ENCODE data around the gene RAB8A.
"Not testable (repeated sequence)": the region's sequence is repeated elsewhere in the genome, so short reads cannot be mapped to it uniquely, and the experiment has no call there.

Gene RAB8A

DNA sequence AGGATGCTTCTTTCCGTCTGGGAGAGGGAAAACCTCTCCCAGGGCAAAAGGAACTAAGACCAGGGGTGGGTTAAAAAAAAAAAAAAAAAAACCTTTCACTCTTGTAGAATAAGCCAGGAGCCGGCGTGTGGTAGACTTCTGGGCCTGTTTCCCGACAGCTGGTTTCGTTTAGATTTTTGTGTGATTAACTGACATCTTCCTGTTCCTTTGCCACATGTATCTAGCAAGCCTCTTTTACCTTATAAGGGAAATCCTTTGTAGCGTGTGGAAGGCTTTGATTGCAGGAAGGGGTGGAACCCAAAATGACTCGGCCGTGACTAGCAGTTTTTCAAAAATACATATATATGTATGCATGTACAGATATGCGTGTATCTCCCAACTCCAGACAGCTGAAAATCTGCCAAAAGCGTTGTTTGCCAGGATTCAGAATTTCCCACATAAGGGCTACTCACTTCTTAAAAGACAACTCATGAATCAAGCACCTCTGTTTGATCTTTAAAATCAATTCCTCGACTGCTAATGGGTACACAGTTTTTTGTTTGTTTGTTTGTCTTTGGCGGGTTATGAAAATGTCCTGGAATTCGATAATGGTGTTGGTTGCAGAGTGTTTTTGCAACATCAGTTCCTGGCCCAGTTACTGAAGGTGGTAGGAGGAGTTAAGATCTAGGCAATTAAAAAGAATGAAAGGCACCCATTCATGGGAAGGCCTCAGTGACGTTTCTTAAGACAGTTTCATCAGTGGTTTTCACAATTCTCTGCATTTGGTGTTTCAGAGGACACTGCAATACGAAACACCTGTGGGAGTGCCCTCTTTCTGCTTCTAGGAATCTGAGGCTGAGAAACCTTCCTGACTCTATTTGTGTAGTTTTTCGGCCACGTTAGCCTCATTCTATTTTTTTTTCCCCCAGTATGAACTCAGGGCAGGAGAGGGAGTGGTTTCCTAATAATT, 32.7 kb upstream of the RAB8A start:
- DNase-seq, result peak; percentile 93

- no peak for DNase-seq
Observed at GRCh38 chr19:16084067-16084685, 27.5 kb upstream of the RAB8A start.

DNA sequence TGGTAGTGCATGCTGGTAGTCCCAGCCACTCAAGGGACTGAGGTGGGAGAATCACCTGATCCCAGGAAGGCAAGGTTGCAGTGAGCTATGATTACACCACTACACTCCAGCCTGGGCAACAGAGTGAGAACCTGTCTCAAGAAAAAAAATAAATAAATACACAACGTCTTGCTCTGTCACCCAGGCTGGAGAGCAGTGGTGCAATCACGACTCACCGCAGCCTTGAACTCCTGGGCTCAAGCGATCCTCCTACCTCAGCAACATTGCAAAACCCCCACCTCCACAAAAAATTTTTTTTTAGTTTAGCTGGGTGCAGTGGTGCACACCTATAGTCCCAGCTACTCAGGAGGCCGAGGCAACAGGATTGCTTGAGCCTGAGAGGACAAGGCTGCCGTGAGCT, 26.6 kb upstream of the RAB8A start:
- DNase-seq, result no peak

DNA sequence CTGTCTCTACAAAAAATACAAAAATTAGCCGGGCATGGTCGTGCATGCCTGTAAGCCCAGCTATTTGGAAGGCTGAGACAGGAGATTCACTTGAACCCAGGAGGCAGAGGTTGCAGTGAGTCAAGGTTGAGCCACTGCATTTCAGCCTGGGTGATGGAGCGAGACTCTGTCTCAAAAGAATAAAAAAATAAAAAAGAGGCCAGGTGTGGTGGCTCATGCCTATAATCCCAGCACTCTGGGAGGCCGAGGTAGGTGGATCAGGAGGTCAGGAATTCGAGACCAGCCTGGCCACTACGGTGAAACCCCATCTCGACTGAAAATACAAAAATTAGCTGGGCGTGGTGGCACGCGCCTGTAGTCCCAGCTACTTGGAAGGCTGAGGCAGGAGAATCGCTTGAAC, 24.3 kb upstream of the RAB8A start:
- DNase-seq, result not testable (repeated sequence)

DNA sequence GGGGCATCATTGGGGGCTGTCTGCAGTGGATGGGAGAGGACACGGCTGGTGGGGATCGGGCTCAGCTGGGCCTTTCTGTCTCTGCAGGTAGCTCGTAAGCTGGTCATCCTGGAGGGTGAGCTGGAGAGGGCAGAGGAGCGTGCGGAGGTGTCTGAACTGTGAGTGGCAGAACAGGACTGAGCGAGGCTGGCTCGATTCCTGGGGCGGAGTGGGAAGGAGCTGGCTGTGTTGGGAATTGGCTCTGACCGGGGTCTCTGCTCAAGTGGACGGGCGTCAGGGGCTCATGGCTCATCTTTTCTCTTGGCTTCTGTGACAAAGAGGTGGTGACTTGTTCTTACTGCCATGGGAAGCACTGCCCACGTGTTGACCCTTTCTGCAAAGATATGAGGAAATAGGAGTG, 23.7 kb upstream of the RAB8A start:
- no peak for DNase-seq

DNA sequence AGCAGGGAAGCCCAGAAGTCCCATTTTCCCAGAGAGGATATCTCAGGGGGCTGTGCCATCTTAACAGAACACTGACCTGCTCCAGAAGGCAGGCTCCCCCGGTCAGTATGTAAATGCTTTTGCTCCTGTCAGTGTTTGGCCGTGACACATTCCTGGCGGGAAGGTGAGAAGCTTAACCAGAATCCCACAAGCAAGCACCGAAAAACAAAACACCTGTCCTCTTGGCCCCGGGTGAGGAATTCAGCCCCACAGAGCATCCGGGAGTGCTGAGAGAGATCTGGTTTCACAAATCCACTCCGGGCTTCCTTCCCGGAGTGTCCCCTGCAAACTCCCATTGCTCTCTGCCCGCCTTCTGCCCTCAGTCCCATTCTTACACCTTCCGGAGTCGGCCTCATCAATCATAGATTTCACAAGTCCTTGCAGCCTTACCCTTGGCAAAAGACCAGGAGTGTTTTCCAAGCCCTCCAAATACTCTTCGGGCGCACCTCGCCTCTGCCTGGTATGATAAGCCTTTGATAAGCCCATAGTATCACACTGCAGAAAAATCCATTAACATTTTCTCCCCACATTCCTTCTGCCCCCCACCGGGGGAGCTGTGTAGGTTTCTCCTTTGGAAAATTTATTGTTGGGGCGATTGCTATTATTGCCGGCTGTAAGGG, 23.2 kb upstream of the RAB8A start:
- DNase-seq, result no peak

GRCh38 chr19:16089010-16089846, 22.5 kb upstream of the RAB8A start:
- DNase-seq, result no peak

- DNase-seq, result no peak
Observed at GRCh38 chr19:16091546-16092475, 19.9 kb upstream of the RAB8A start.

- peak; percentile 28 for DNase-seq
Observed at GRCh38 chr19:16094360-16095070, 17.2 kb upstream of the RAB8A start.

DNA sequence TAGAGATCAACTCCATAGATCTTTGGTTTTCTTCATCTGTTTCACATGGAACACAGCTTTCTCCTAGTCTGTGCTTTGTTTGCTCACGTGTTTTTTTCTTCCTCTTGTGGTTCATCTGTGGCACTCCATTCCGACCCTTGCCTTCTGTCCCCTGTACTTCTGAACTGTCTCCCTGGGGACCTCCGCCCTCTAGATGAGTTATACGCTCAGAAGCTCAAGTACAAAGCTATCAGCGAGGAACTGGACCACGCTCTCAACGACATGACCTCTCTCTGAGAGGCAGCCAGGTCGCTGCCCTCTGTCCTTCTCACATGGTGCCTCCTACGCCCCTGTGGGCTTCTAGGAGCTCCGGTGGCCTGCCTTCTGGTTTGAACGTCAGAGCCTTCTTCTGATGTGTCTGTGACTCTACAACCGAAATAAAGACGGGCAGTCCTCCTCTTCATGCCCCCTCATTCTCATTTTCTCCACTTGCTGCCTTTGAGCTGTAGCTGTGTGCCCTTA, 16.6 kb upstream of the RAB8A start:
- DNase-seq, result no peak

DNA sequence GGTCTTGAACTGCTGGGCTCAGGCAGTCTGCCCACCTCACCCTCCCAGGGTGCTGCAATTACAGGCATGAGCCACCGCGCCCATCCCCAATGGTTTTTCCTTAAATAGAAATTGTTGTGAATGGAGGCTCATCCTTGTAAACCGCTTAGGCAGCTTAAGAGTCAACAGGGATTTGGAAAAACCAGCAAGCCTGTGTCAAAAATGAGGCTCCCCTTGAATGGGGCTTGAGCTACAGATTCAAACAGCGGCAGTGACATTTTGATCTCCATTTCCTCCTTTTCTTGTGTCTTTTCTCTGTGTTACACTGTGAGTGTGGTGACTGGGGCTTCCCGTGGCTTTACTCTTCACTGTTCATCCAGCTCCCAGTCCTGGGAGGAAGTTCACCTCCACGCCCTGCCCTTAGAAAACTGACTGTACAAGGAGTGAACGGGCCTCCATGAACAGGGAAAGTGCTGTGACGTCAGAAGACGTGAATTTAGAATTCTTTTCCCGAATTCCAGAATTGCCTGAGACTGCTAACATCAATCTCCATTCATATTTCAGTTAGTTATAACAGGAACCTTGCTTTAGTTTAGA, 15.3 kb upstream of the RAB8A start:
- DNase-seq, result no peak

GRCh38 chr19:16098416-16098768, 13.3 kb upstream of the RAB8A start:
- no peak for DNase-seq

DNA sequence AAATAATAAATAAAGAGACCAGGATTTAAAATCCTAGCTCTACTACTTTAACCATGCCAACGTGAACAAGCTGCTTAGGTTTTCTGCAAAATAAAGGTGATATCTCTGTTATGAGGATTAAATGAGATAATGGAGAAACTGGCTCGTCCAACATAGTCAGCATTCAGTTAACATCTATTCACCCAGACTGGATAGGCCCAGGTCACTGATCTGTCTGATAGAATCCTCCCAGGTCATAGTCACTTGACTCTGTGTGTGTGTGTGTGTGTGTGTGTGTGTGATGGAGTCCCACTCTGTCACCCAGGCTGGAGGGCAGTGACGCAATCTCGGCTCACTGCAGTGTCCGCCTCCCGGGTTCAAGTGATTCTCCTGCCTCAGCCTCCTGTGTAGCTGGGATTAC, 12.9 kb upstream of the RAB8A start:
- DNase-seq, result no peak

- not testable (repeated sequence) for DNase-seq
Observed at GRCh38 chr19:16099314-16099965, 12.2 kb upstream of the RAB8A start.

DNA sequence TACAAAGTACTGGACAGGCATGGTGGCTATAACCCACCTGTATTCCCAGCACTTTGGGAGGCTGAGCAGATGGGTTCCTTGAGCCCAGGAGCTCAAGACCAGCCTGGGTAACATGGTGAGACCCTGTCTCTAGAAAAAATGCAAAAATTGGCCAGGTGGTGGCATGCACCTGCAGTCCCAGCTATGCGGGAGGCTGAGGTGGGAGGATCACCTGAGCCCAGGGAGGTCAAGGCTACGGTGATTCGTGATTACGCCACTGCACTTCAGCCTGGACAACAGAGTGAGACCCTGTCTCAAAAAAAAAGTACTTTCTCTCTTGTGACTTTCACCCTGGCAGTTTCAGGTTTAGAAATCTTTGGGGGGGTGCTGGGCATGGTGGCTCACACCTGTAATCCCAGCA, 11.2 kb upstream of the RAB8A start:
- no peak for DNase-seq

DNA sequence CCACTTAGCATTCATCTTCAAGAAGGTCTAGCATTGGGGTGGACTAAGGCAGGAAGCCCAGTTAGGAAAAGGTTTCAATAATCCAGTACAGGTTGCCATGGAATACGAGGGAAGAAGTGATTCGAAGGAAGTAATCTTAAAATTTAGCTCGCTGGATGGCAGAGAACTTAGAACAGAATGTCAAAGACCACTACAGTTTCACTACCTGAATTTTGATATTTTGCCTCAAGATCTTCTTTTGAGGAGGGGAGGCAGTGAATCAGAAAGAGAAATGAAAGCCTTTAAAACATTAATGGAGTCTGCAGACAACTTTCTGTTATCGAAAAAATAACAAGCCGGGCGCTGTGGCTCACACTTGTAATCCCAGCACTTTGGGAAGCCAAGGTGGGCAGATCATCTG, 7.0 kb upstream of the RAB8A start:
- no peak for DNase-seq

DNA sequence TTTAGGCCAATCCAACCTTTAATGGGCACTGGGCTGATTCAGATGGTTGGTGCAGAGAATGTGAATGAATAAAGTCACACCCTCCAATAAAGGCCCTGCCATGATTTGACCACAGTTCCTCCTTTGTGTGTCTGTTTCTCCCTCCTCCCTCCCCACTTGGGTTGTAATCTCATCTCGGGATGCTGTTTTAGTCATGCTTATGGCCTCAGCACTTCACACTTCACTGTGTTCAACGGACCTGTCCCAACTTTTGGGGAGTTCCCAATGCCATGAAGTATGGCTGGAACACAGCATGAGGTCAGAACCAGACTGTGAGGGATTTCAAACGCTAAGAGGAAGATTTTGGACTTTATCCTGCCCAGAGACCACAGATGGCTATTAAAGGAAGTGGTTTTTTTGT, 5.6 kb upstream of the RAB8A start:
- DNase-seq, result no peak

DNA sequence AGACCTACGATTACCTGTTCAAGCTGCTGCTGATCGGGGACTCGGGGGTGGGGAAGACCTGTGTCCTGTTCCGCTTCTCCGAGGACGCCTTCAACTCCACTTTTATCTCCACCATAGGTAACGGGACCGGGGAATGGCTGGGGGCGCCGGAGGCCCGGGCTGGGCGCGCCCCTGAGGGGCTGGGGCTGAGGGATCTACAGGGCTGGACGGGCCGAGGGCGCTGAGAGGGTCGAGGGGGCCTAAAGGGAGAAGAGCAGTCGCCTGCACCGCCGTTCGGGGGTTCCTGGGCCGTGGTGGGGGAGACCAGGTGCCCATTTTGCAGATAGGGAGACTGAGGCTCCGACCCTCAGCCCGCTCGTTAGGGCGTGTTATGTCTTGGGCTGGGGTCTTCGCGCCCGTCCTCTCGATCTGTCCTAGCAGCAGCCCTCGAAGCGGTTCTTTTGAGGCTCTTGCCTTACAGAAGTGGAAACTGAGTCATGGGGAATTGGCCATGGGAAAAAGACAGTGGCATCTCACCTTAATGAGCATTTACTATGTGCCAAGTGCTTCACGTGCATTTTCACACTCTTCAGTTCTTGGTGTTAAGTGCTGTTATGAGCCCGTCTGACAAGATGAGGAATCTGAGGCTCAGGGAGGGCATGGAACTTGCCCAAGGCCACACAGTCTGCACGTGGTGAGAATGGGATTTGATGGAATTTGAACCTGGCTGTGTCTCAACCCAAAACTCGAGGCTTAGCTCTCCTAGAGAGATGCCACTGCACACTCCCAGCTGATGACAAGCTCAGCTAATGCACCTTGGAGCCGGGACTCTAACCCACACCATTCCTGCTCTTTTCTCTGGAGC, 442 bp downstream of the RAB8A start:
- DNase-seq, result no peak

GRCh38 chr19:16112778-16113177, 1.1 kb downstream of the RAB8A start:
- no peak for DNase-seq
